ENCODE data around the gene ZNF205.

- TF ChIP-seq CTCF (conservative IDR thresholded peaks at IDR 0.05; ENCODE audit: low read depth, low read length) (no peak), POLR2A (IDR thresholded peaks at IDR 0.05; ENCODE audit: low read depth, low read length) (no peak)
These were observed 15.1 kb upstream of the ZNF205 start for GRCh38 chr16:3097266-3097665.
